ENCODE measurements around the gene DUOX1.

DUOX1 gene

GRCh38 chr15:45187894-45188830 lies 58.4 kb downstream of the DUOX1 start, which contains the start of gene SHF:
TSS of gene SHF (minus strand) at chr15:45187966. CDS start at chr15:45187951, 15 bp downstream.
- ATAC-seq: peak; percentile 62
- TF ChIP-seq OSR1 (CRISPR knock-in tag; IDR thresholded peaks at IDR 0.05) (no peak), ZFP3 (CRISPR knock-in tag; IDR thresholded peaks at IDR 0.05) (no peak), TOX (CRISPR knock-in tag; IDR thresholded peaks at IDR 0.05; ENCODE audit: borderline replicate concordance) (no peak)

GRCh38 chr15:45197512-45197911 lies 67.7 kb downstream of the DUOX1 start:
- no peak for ATAC-seq

More at GRCh38 chr15:45197512-45197911, 67.7 kb downstream of the DUOX1 start:
- TF ChIP-seq TCF4 (CRISPR knock-in tag; IDR thresholded peaks at IDR 0.05; ENCODE audit: borderline replicate concordance): no peak
- TF ChIP-seq CSRNP3 (CRISPR knock-in tag; IDR thresholded peaks at IDR 0.05): no peak
- TF ChIP-seq RARB (CRISPR knock-in tag; IDR thresholded peaks at IDR 0.05): no peak
- TF ChIP-seq POU6F1 (CRISPR knock-in tag; IDR thresholded peaks at IDR 0.05; ENCODE audit: borderline replicate concordance, low read depth): no peak
- no peak for TF ChIP-seq ZC3H10 (CRISPR knock-in tag; IDR thresholded peaks at IDR 0.05)
- no peak for TF ChIP-seq CSDC2 (CRISPR knock-in tag; IDR thresholded peaks at IDR 0.05)
- TF ChIP-seq TSHZ2 (CRISPR knock-in tag; IDR thresholded peaks at IDR 0.05): no peak
- TF ChIP-seq ZNF70 (CRISPR knock-in tag; IDR thresholded peaks at IDR 0.05): no peak
- TF ChIP-seq ISL1 (CRISPR knock-in tag; IDR thresholded peaks at IDR 0.05): no peak
- no peak for TF ChIP-seq ARNTL (CRISPR knock-in tag; IDR thresholded peaks at IDR 0.05; ENCODE audit: borderline replicate concordance, low read depth)
- no peak for TF ChIP-seq ESRRG (CRISPR knock-in tag; IDR thresholded peaks at IDR 0.05)
- TF ChIP-seq ZFP30 (CRISPR knock-in tag; IDR thresholded peaks at IDR 0.05): no peak
- no peak for TF ChIP-seq TOX (CRISPR knock-in tag; IDR thresholded peaks at IDR 0.05; ENCODE audit: borderline replicate concordance)
- no peak for TF ChIP-seq SNAI2 (CRISPR knock-in tag; IDR thresholded peaks at IDR 0.05)
- no peak for TF ChIP-seq BACH2 (CRISPR knock-in tag; IDR thresholded peaks at IDR 0.05; ENCODE audit: borderline replicate concordance)
- TF ChIP-seq CREB5 (CRISPR knock-in tag; IDR thresholded peaks at IDR 0.05; ENCODE audit: low read depth): no peak
- no peak for TF ChIP-seq OSR1 (CRISPR knock-in tag; IDR thresholded peaks at IDR 0.05)
- no peak for TF ChIP-seq PPARA (CRISPR knock-in tag; IDR thresholded peaks at IDR 0.05; ENCODE audit: borderline replicate concordance)
- no peak for TF ChIP-seq ZNF8 (CRISPR knock-in tag; IDR thresholded peaks at IDR 0.05)
- TF ChIP-seq ZFP3 (CRISPR knock-in tag; IDR thresholded peaks at IDR 0.05): no peak

Data from SK-N-SH treated with all-trans-retinoic acid at 6 μM for 48 hours (cell line).